ENCODE measurements around the gene TOR3A.

GRCh38 chr1:179129702-179130473 lies 48.0 kb downstream of the TOR3A start:
- TF ChIP-seq, protein P1, sequence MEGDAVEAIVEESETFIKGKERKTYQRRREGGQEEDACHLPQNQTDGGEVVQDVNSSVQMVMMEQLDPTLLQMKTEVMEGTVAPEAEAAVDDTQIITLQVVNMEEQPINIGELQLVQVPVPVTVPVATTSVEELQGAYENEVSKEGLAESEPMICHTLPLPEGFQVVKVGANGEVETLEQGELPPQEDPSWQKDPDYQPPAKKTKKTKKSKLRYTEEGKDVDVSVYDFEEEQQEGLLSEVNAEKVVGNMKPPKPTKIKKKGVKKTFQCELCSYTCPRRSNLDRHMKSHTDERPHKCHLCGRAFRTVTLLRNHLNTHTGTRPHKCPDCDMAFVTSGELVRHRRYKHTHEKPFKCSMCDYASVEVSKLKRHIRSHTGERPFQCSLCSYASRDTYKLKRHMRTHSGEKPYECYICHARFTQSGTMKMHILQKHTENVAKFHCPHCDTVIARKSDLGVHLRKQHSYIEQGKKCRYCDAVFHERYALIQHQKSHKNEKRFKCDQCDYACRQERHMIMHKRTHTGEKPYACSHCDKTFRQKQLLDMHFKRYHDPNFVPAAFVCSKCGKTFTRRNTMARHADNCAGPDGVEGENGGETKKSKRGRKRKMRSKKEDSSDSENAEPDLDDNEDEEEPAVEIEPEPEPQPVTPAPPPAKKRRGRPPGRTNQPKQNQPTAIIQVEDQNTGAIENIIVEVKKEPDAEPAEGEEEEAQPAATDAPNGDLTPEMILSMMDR (IDR thresholded peaks at IDR 0.05): no peak
- no peak for TF ChIP-seq EZH2 (IDR thresholded peaks at IDR 0.05; ENCODE audit: borderline replicate concordance, insufficient read depth, low read depth, low read length, poor library complexity, severe bottlenecking)

All from B cell (primary cell).